ENCODE results near the gene ATP9A.
"Not testable (repeated sequence)": the region's sequence is repeated elsewhere in the genome, so short reads cannot be mapped to it uniquely, and the experiment has no call there.

ATP9A gene

GRCh38 chr20:51749674-51750036, 18.5 kb downstream of the ATP9A start:
- H3K4me3 ChIP-seq (ENCODE audit: low read depth, low read length) = no peak overlapping the region
- ChIA-PET POLR2A (no interaction called here), CTCF (interaction anchor here (0.6 to 3.0 kb wide), 2 partner anchors 49 to 768 kb away, joined by 4 to 11 read pairs; no protein-coding TSS in a partner anchor)
- no peak for TF ChIP-seq CTCF (IDR thresholded peaks at IDR 0.05; ENCODE audit: insufficient read depth, low read length, missing control alignments)
- no peak for DNase-seq (ENCODE audit: low read depth, low spot score)

GRCh38 chr20:51747182-51747911, 20.8 kb downstream of the ATP9A start:
- POLR2A ChIA-PET = no interaction called here
- no peak for DNase-seq (ENCODE audit: low read depth, low spot score)
- no peak overlapping the region for H3K4me3 ChIP-seq (ENCODE audit: low read depth, low read length)
- TF ChIP-seq CTCF (IDR thresholded peaks at IDR 0.05; ENCODE audit: insufficient read depth, low read length, missing control alignments) = no peak
- CTCF ChIA-PET = no interaction called here

- H3K4me3 ChIP-seq (ENCODE audit: low read depth, low read length) = no peak overlapping the region
- ChIA-PET CTCF (no interaction called here), POLR2A (no interaction called here)
- DNase-seq (ENCODE audit: low read depth, low spot score) = no peak
- TF ChIP-seq CTCF (IDR thresholded peaks at IDR 0.05; ENCODE audit: insufficient read depth, low read length, missing control alignments) = no peak
Observed at GRCh38 chr20:51745804-51746203, 22.4 kb downstream of the ATP9A start.

GRCh38 chr20:51740838-51741237, 27.4 kb downstream of the ATP9A start:
- no peak for DNase-seq (ENCODE audit: low read depth, low spot score)
- ChIA-PET CTCF (interaction anchor here (1.3 to 2.3 kb wide), 2 partner anchors 104 to 343 kb away, joined by 3 to 6 read pairs; no protein-coding TSS in a partner anchor), POLR2A (interaction anchor here (1.5 kb wide), 1 partner anchor 9 kb away, joined by 5 read pairs; no protein-coding TSS in a partner anchor)
- TF ChIP-seq CTCF (IDR thresholded peaks at IDR 0.05; ENCODE audit: insufficient read depth, low read length, missing control alignments) = no peak
- no peak overlapping the region for H3K4me3 ChIP-seq (ENCODE audit: low read depth, low read length)

GRCh38 chr20:51740308-51740707, 27.9 kb downstream of the ATP9A start:
- POLR2A ChIA-PET; H3K4me3 ChIP-seq (ENCODE audit: low read depth, low read length); DNase-seq (ENCODE audit: low read depth, low spot score): not testable (repeated sequence)
- CTCF ChIA-PET = interaction anchor here (1.3 kb wide), 1 partner anchor 343 kb away, joined by 3 read pairs; no protein-coding TSS in a partner anchor

- no peak for TF ChIP-seq CTCF (IDR thresholded peaks at IDR 0.05; ENCODE audit: insufficient read depth, low read length, missing control alignments)
- H3K4me3 ChIP-seq (ENCODE audit: low read depth, low read length) = no peak overlapping the region
- ChIA-PET POLR2A (no interaction called here), CTCF (interaction anchor here (1.1 kb wide), 1 partner anchor 13 kb away, joined by 3 read pairs; no protein-coding TSS in a partner anchor)
- DNase-seq (ENCODE audit: low read depth, low spot score) = no peak
Observed at GRCh38 chr20:51739722-51740249, 28.4 kb downstream of the ATP9A start.

Measured in AG04449 (cell line).